Vagina (tissue), 2 donors: Measurements from ENCODE around the gene ELOVL5.

Source experiments
- CTCF ChIP-seq, 3 experiments: fragments of 450-650 bp in 2 of 3; fragments of 200-600 bp in 1 of 3; sonication (generic) in 1 of 3; IDR thresholded peaks; one replicate each; pipeline ENCODE4 v1.5.1; 2017 to 2019; ENCODE audit warnings: antibody characterized with exemption in 3 of 3, mild to moderate bottlenecking in 2 of 3, moderate library complexity in 2 of 3
- POLR2A ChIP-seq, 2 donors: fragments of 450-650 bp; IDR thresholded peaks; one replicate each; pipeline ENCODE4 v1.6.1; 2017; ENCODE audit warnings: antibody characterized with exemption in 2 of 2, mild to moderate bottlenecking in 2 of 2, moderate library complexity in 2 of 2

DNA sequence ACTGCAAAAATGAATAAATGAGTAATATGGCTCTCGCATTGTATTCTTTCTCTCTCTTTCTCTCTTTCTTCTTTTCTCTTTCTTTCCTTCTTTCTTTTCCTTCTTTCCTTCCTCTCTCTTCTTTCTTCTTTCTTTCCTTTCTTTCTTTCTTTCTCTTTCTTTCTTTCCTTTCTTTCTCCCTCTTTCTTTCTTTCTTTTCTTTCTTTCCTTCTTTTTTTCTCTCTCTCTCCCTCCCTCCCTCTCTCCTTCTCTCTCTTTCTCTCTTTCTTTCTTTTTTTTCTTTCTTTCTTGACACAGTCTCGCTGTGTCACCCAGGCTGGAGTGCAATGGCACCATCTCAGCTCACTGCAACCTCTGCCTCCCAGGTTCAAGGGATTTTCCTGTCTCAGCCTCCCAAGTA is 20.3 kb upstream of the ELOVL5 start:
- TF ChIP-seq POLR2A (IDR thresholded peaks at IDR 0.05), result no peak
- TF ChIP-seq CTCF (IDR thresholded peaks at IDR 0.05), result no peak
